Aorta (tissue), 5 donors: ENCODE results near the gene MEIS1. TPM values are rescaled to one million over a fixed set of nuclear protein-coding genes. Genes with fewer than 3 reads are reported as not detected.

Experiments used
- ATAC-seq: fragments of 200-7000 bp; cut with Tn5 transposase; one replicate; pipeline ENCODE4 v1.9.1; 2022; ENCODE audit warnings: moderate library complexity; ENCODE audit not compliant: low FRiP score
- DNase-seq, 2 donors: peaks; one replicate each; pipeline ENCODE4 v3.0.0-alpha.2; 2020
- H3K27ac ChIP-seq, 2 donors: one replicate each; pipeline ENCODE4 v1.5.1; 2013; ENCODE audit warnings: low read length in 2 of 2, mild to moderate bottlenecking in 2 of 2, moderate library complexity in 2 of 2, control low read depth in 1 of 2, inconsistent platforms in 1 of 2, low read depth in 1 of 2
- H3K27me3 ChIP-seq, 2 donors: one replicate each; pipeline ENCODE4 v1.6.1; 2013; ENCODE audit warnings: control low read depth in 1 of 2, low read length in 1 of 2, mild to moderate bottlenecking in 1 of 2, moderate library complexity in 1 of 2; ENCODE audit not compliant: insufficient read depth in 2 of 2, control insufficient read depth in 1 of 2
- H3K36me3 ChIP-seq, 2 donors: one replicate each; pipeline ENCODE4 v1.6.1; 2013; ENCODE audit warnings: control low read depth in 1 of 2, low read length in 1 of 2, mild to moderate bottlenecking in 1 of 2; ENCODE audit not compliant: insufficient read depth in 2 of 2, control insufficient read depth in 1 of 2
- H3K4me1 ChIP-seq, 2 donors: one replicate each; pipeline ENCODE4 v1.6.1; 2013; ENCODE audit warnings: low read length in 2 of 2, control low read depth in 1 of 2, mild to moderate bottlenecking in 1 of 2, moderate library complexity in 1 of 2; ENCODE audit not compliant: insufficient read depth in 2 of 2, control insufficient read depth in 1 of 2
- H3K4me3 ChIP-seq, 2 donors: one replicate each; pipeline ENCODE4 v1.5.1; 2013; ENCODE audit warnings: low read length in 2 of 2, control low read depth in 1 of 2, mild to moderate bottlenecking in 1 of 2
- H3K9me3 ChIP-seq: one replicate; pipeline ENCODE4 v1.6.1; 2013; ENCODE audit warnings: mild to moderate bottlenecking, low read length; ENCODE audit not compliant: control insufficient read depth
- WGBS, 2 donors: extraction: QIAGEN DNeasy Blood & Tissue Kit; methylation state at CpG; one replicate each; pipeline ENCODE4 v1.1.7; 2013; 5-methylcytosine and 5-hydroxymethylcytosine counted together
- intact Hi-C, 2 donors: fragments of 100-400 bp; cut with DNase I; formaldehyde crosslinking; loops; one replicate each; pipeline versions ENCODE4 v1.14.2 to v1.15.0; 2022
- polyA plus RNA-seq, 2 donors: library from polyadenylated mRNA; stranded (reverse); fragments of 200-250 nt; gene quantifications; one replicate each; pipeline ENCODE4 v1.2.3, GENCODE V29; 2013
- total RNA-seq, 2 donors: library from RNA; stranded (reverse); fragmentation: NEBNext Ultra II Directional; extraction: Animal tissue kit (Norgen Biotek cat#: 25700); gene quantifications; one replicate each; pipeline ENCODE4 v1.2.1, GENCODE V29; 2021
- donor health status: healthy with polysubstance abuse.
- donor health status: Bipolar disorder and iron deficiency.
- donor health status: DM: no; HTN: no; CAD: no.
- donor health status: DM: no; HTN: no; CAD: no.
- donor health status: DM: yes; HTN: yes; CAD: no.

The MEIS1 gene
- total and polyA plus RNA-seq, 4 donors, result 7.6 to 76.6 (median 33.5) TPM

DNA sequence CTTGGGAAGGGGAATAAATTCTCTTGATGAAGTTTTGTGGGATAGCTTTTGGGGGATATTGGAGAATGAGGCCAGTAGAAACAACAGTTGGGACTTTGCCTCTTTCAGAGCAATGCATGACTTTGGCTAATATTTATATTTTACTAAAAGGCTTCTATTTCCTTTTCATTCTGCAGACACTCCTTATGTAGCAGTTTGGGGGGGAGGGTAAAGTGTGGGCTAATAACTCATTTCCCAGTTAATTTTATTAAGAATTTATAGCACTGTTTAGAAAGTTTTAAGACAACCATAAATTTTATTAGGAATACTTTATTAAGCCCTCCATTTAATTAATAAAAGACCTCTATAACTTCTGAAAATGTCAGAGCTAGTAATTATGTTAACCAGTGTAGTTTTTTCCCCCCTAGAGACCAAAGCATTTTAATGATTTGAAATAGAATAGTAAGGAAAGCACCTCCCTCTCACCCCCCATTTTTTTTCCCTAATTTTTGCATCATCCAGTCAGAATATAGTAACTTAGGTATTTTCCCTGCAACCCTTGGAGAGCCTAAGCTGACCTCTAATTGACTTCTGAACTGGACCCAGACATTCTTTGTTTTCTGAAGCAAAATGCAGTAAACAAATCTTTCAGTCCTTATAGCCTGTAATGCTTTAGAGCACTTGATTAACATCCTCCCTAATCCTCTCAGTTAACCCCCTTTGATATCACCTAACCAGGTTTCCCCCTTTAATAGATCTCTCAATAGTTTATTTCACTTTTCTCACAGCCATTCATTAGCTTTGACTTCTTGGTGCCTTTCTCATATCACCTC is 5.0 kb upstream of the MEIS1 start:
- H3K4me3 ChIP-seq, result no peak overlapping the region
- no peaks in the 10 kb centered on the region for H3K36me3 ChIP-seq
- H3K27ac ChIP-seq, result no peak overlapping the region
- H3K27me3 ChIP-seq, result no peaks in the 10 kb centered on the region
- no peak for DNase-seq
- no peaks in the 10 kb centered on the region for H3K9me3 ChIP-seq
- no peak for ATAC-seq
- no peaks in the 10 kb centered on the region for H3K4me1 ChIP-seq
- intact Hi-C loops, result loop anchor here (2.0 to 10.0 kb wide), 8 partner anchors 415 to 1605 kb away; no protein-coding TSS in a partner anchor

DNA sequence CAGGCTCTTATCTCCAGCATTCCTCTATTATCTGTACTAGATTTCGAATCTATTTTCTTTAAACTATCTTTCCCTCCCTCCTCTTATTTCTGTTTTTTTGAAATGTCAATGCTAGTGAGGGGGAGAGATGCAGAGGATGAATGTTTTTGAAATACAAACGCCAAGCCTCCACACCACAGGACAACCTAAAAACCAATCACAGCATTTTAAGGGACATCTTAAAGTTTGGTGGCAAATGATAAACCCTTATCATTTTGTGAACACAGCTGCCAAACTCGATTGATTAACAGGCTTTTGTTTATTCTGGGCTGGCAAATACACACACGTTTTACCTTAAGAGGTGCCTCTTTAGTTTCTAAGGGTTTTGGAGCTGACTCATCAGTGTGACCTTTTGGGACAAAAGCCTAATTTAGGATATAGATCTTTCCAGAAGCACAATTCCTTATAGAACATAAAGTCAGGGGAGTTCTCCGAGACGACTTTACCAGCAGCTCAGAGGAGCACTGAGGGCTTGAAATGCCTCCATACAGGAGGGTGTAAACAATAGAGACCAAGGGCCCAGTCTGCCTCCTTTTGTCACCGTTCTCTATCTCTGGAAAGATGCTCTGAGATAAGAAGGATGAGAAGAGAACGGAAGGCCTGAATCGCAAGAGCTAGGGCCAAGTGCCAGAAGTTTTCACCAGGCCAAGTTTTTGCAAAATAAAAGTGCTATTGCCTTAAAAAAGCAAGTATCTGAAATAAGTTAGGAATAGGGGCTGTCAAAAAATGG is 4.2 kb upstream of the MEIS1 start:
- no peaks in the 10 kb centered on the region for H3K27me3 ChIP-seq
- WGBS, 2 donors, result 63 to 67% methylated on average over 9 of the region's 9 CpGs
- no peak for DNase-seq

DNA sequence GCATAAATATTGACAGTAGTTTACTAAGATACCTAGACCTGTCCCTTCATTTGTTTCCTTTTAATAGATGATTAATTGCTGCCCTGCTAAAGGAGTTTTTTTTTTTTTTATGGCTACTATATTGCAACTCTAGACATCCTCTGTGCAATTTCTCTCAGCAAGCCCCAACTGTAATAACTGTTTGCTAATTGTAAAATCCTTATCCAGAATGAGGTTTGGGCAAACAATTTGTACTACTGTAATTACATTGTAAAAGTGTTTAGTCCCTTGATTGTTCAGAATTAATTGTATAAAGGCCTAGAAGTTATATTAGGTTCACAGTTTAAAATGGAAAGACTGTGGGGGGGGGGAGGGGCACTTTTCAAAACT is 3.7 kb upstream of the MEIS1 start:
- Histone ChIP-seq H3K27ac (no peak overlapping the region), H3K4me3 (no peak overlapping the region), H3K36me3 (no peaks in the 10 kb centered on the region), H3K9me3 (no peaks in the 10 kb centered on the region), H3K27me3 (no peaks in the 10 kb centered on the region), H3K4me1 (no peaks in the 10 kb centered on the region)
- intact Hi-C loops, result loop anchor here (5.0 to 10.0 kb wide), 6 partner anchors 414 to 1604 kb away; no protein-coding TSS in a partner anchor
- ATAC-seq (no peak), DNase-seq (no peak)

More for the DNA sequence above, 4.2 kb upstream of the MEIS1 start:
- ATAC-seq, result no peak
- intact Hi-C loops, result loop anchor here (5.0 to 10.0 kb wide), 6 partner anchors 414 to 1604 kb away; no protein-coding TSS in a partner anchor
- Histone ChIP-seq H3K9me3 (no peaks in the 10 kb centered on the region), H3K4me1 (no peaks in the 10 kb centered on the region), H3K4me3 (no peak overlapping the region), H3K36me3 (no peaks in the 10 kb centered on the region), H3K27ac (no peak overlapping the region)

DNA sequence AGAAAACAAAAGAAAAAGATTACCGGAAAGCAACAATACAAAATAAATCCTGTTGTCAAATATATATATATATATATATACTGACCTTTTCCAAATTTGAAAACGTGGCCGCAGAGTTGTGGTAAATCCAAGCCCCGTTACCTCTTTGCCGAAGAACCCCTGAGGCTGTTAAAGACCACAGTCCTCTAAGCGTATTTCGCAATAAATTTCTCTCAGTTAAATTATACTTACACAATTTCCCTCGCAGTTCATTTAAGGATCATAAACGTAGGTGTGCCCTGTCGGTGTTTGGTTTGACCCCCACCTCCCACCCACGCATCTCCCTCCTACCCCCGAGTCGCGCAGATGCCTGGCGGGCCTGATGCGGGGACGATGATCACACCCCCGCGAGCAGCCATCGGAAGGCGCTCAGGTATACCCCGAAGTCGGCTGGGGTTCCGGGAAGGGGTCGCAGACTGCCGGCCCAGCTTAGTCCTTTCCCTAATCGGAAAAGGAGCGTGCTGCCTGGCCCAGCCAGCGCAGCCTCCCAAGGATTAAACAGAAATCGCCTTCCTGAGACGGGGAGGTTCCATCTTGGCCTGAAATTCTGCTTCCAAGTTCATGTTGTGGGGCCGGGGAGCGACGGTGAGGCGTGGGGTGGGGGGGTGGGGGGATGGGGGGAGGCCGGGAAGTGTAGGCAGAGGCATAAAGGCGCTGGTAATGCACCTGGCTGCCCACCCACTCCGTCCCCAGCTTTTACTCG is 2.9 kb upstream of the MEIS1 start:
- no peak overlapping the region for H3K27ac ChIP-seq
- H3K27me3 ChIP-seq, result no peaks in the 10 kb centered on the region
- no peaks in the 10 kb centered on the region for H3K36me3 ChIP-seq
- intact Hi-C loops, result loop anchor here (2.0 to 10.0 kb wide), 7 partner anchors 143 to 1603 kb away; no protein-coding TSS in a partner anchor
- H3K4me3 ChIP-seq, result no peak overlapping the region
- 48 to 52% methylated on average over 39 of the region's 39 CpGs for WGBS, 2 donors
- H3K9me3 ChIP-seq, result no peaks in the 10 kb centered on the region
- DNase-seq, result no peak
- no peak for ATAC-seq
- H3K4me1 ChIP-seq, result no peaks in the 10 kb centered on the region

DNA sequence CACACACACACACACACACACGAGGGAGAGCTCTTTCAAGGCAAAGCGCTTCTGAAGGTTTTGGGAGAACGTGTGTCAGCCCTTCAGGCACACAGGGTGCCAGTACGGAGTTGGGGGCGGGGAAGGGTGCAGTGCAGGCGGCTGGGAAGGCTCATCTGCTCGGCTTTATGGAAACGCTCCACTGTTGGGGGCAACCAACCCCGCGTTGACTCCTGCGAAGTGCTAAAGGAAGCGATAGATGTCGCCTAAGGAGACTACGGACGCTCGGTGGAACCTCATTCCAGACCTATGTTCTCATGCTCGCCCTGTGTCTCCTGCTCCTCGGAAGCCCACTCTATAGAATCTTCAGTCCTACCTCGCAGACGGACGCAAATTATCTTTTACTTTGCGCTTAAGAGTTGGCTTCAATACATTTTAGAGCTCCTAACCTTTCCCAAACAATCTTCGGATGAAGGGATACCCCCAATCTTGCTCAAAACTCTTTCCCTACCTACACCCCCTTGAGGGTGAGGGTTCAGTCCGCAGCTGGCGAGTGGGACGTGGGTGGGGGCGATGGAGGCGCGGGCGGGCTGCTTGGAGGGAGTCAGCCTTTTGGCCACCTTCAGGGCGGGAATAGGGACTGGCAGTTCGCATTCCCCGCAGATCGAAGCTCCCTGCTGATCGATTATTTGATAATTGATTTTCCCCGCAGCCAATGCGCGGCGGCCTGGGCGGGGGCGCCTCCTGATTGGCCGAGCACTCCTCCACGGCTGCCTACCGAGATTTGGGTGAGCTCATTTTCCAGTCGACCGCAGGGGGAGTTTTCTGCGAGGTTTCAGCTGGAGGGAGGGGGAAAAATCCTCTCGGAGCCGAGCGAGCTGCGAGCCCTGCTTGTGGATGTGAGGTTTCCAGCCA is 1.9 kb upstream of the MEIS1 start:
- no peaks in the 10 kb centered on the region for H3K36me3 ChIP-seq
- intact Hi-C loops, result loop anchor here (2.0 to 10.0 kb wide), 7 partner anchors 142 to 1602 kb away; no protein-coding TSS in a partner anchor
- DNase-seq (peak; percentile 92 to 94), ATAC-seq (peak; percentile 89)
- H3K27me3 ChIP-seq, result no peaks in the 10 kb centered on the region
- 0% methylated on average over 51 of the region's 51 CpGs for WGBS, 2 donors
- peak overlapping the region; percentile 85 to 91 for H3K4me3 ChIP-seq
- H3K4me1 ChIP-seq, result no peaks in the 10 kb centered on the region
- peak overlapping the region in 1 of 2 donors; percentile 87 for H3K27ac ChIP-seq
- no peaks in the 10 kb centered on the region for H3K9me3 ChIP-seq

DNA sequence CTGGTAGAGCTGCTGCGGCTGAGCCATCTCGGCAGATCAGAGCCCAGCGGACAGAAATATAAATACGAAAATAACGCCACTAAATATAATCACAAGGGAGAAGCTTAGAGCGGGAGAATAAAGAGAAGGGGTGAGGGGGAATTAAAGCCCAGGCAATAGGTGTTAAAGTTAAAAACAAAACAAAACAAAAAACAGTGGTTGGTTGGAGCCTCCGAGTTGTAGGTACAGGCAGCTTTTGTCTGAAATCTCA is 1.3 kb upstream of the MEIS1 start:
- Histone ChIP-seq H3K36me3 (no peaks in the 10 kb centered on the region), H3K4me1 (no peaks in the 10 kb centered on the region), H3K27ac (peak overlapping the region; percentile 63 to 87), H3K9me3 (no peaks in the 10 kb centered on the region), H3K27me3 (no peaks in the 10 kb centered on the region), H3K4me3 (peak overlapping the region; percentile 78 to 91)
- DNase-seq (no peak), ATAC-seq (no peak)
- 0 to 1% methylated on average over 7 of the region's 7 CpGs for WGBS, 2 donors
- intact Hi-C loops, result loop anchor here (2.0 to 10.0 kb wide), 7 partner anchors 141 to 1601 kb away; no protein-coding TSS in a partner anchor

DNA sequence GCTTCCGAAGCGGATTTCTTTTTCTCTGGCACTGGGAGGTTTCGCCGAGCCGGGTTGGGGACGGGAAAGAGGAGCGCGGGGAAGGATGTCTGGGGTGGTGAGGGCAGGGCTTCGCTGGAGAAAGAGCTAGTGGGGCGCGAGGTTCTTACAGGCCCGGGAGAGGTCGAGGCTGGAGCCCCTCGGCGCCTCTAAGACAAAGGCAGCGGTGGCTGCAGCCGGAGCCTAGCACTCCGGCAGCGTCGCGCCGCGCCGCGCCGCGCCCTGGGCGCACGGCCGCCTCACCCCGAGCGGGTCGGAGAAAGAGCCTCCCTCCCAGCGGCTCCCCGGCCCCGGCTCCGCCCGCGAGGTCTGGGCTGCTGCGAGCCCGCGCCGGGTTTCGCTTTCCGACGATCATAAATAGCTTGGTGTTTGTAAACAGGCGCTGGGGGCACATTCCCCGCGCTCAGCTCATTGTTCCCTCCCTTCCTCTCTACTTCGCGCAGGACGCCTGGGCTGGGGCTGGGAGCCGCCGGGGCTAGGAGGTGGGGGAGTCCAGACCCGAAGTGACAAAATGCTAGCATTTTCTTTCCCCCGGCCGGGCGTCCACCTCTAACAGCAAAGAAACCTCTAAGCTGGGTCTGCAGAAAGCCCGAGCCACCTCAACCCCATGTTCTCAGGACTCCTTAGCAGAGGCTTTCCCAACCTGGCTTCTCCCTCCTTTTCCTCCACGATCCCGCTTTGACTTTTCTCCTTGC is 813 bp upstream of the MEIS1 start:
- intact Hi-C loops, result loop anchor here (1.0 to 10.0 kb wide), 8 partner anchors 141 to 1601 kb away; no protein-coding TSS in a partner anchor
- H3K4me1 ChIP-seq, result no peaks in the 10 kb centered on the region
- H3K9me3 ChIP-seq, result no peaks in the 10 kb centered on the region
- no peaks in the 10 kb centered on the region for H3K36me3 ChIP-seq
- WGBS, 2 donors, result 0% methylated on average over 58 to 61 of the region's 61 CpGs
- peak overlapping the region; percentile 78 to 91 for H3K4me3 ChIP-seq
- H3K27me3 ChIP-seq, result no peaks in the 10 kb centered on the region
- ATAC-seq, result peak; percentile 60
- peak; percentile 67 to 87 for DNase-seq
- peak overlapping the region; percentile 63 to 87 for H3K27ac ChIP-seq
